GM12891 (cell line): Measurements from ENCODE around the gene ZNF688.

ENCODE experiments used
- PAX5 ChIP-seq: IDR thresholded peaks from 2 replicates; pipeline ENCODE4 v1.6.1; 2011; ENCODE audit warnings: low read length, moderate library complexity, mild to moderate bottlenecking; ENCODE audit not compliant: insufficient read depth, severe bottlenecking
- POLR2A ChIP-seq: IDR thresholded peaks from 2 replicates; pipeline ENCODE4 v1.6.1; 2011; ENCODE audit warnings: low read depth, low read length, control low read depth
- POLR2AphosphoS5 ChIP-seq: IDR thresholded peaks from 2 replicates; pipeline ENCODE4 v1.6.1; 2011; ENCODE audit warnings: low read depth, low read length, control low read depth
- POU2F2 ChIP-seq: IDR thresholded peaks from 2 replicates; pipeline ENCODE4 v1.6.1; 2011; ENCODE audit warnings: low read depth, mild to moderate bottlenecking, control low read depth, low read length, moderate library complexity
- SPI1 ChIP-seq: IDR thresholded peaks from 2 replicates; pipeline ENCODE4 v1.6.1; 2011; ENCODE audit warnings: low read depth, low read length, control low read depth
- TAF1 ChIP-seq: IDR thresholded peaks from 2 replicates; pipeline ENCODE4 v1.6.1; 2011; ENCODE audit warnings: low read depth, low read length, control low read depth

GRCh38 chr16:30525844-30526136, 45.7 kb downstream of the ZNF688 start:
- TF ChIP-seq POLR2A, result no peak
- no peak for TF ChIP-seq POLR2AphosphoS5
- no peak for TF ChIP-seq TAF1
- no peak for TF ChIP-seq PAX5
- TF ChIP-seq POU2F2, result no peak
- TF ChIP-seq SPI1, result peak; percentile 57
